WERI-Rb-1 (cell line): Measurements from ENCODE around the gene WDR54.
A peak's percentile ranks its signal among the peaks of the same experiment; 100 is the strongest.

Experiments
- DNase-seq: peaks from one replicate; pipeline ENCODE4 v3.0.0-alpha.2; 2020
- H3K27ac ChIP-seq: fragments of 250-450 bp; sonication (Bioruptor Pico); 2 replicates; pipeline ENCODE4 v1.5.1; 2020; ENCODE audit warnings: mild to moderate bottlenecking, moderate library complexity
- H3K27me3 ChIP-seq: fragments of 250-450 bp; sonication (Bioruptor Pico); 2 replicates; pipeline ENCODE4 v1.5.1; 2021; ENCODE audit warnings: mild to moderate bottlenecking, low read depth, moderate library complexity; ENCODE audit not compliant: insufficient read depth, severe bottlenecking
- H3K36me3 ChIP-seq: fragments of 250-450 bp; sonication (Bioruptor Pico); 2 replicates; pipeline ENCODE4 v1.5.1; 2020; ENCODE audit warnings: mild to moderate bottlenecking, moderate library complexity
- H3K4me3 ChIP-seq: 2 replicates; pipeline ENCODE4 v1.5.1; 2011; ENCODE audit warnings: low read depth, mild to moderate bottlenecking, control low read depth, low read length
- H3K9me3 ChIP-seq: fragments of 250-450 bp; sonication (Bioruptor Pico); 2 replicates; pipeline ENCODE4 v1.5.1; 2021; ENCODE audit warnings: mild to moderate bottlenecking, moderate library complexity; ENCODE audit not compliant: severe bottlenecking
- CTCF ChIP-seq: IDR thresholded peaks from 2 replicates; pipeline ENCODE4 v1.5.1; 2011; ENCODE audit warnings: low read depth, mild to moderate bottlenecking, control low read depth, inconsistent platforms, low read length

Gene WDR54

GRCh38 chr2:74375838-74376237 lies 45.7 kb upstream of the WDR54 start:
- DNase-seq: no peak

GRCh38 chr2:74378007-74378406 lies 43.5 kb upstream of the WDR54 start:
- Histone ChIP-seq H3K9me3 (no peaks in the 10 kb centered on the region), H3K36me3 (peaks cover 24% of the 10 kb centered on the region), H3K27me3 (no peaks in the 10 kb centered on the region), H3K27ac (no peak overlapping the region), H3K4me3 (no peak overlapping the region)
- DNase-seq: no peak
- TF ChIP-seq CTCF: no peak

More at GRCh38 chr2:74375838-74376237, 45.7 kb upstream of the WDR54 start:
- no peak overlapping the region for H3K27ac ChIP-seq
- TF ChIP-seq CTCF: no peak
- H3K36me3 ChIP-seq: peaks cover 45% of the 10 kb centered on the region
- no peaks in the 10 kb centered on the region for H3K9me3 ChIP-seq
- no peaks in the 10 kb centered on the region for H3K27me3 ChIP-seq
- no peak overlapping the region for H3K4me3 ChIP-seq

GRCh38 chr2:74379851-74380789 lies 41.4 kb upstream of the WDR54 start, which contains the start of gene DCTN1:
Gene DCTN1 (minus strand): TSS chr2:74380311. CDS start chr2:74380037, 274 bp downstream.
- Histone ChIP-seq H3K9me3 (no peaks in the 10 kb centered on the region), H3K27ac (peak within 1 kb of the TSS; percentile 48), H3K27me3 (no peaks in the 10 kb centered on the region), H3K36me3 (peaks cover 32% of the 10 kb centered on the region), H3K4me3 (peak within 1 kb of the TSS; percentile 38)
- no peak for TF ChIP-seq CTCF
- peak; percentile 73 for DNase-seq

- H3K9me3 ChIP-seq: no peaks in the 10 kb centered on the region
- H3K27ac ChIP-seq: no peak overlapping the region
- TF ChIP-seq CTCF: no peak
- DNase-seq: no peak
- H3K36me3 ChIP-seq: peaks cover 27% of the 10 kb centered on the region
- no peak overlapping the region for H3K4me3 ChIP-seq
- no peaks in the 10 kb centered on the region for H3K27me3 ChIP-seq
These were observed 39.8 kb upstream of the WDR54 start for GRCh38 chr2:74381751-74382150.

GRCh38 chr2:74383254-74383653 lies 38.3 kb upstream of the WDR54 start:
- Histone ChIP-seq H3K27ac (no peak overlapping the region), H3K4me3 (no peak overlapping the region), H3K27me3 (no peaks in the 10 kb centered on the region), H3K36me3 (peaks cover 18% of the 10 kb centered on the region), H3K9me3 (no peaks in the 10 kb centered on the region)
- no peak for TF ChIP-seq CTCF
- DNase-seq: no peak
